ENCODE results near the gene ACAD8.

DNA sequence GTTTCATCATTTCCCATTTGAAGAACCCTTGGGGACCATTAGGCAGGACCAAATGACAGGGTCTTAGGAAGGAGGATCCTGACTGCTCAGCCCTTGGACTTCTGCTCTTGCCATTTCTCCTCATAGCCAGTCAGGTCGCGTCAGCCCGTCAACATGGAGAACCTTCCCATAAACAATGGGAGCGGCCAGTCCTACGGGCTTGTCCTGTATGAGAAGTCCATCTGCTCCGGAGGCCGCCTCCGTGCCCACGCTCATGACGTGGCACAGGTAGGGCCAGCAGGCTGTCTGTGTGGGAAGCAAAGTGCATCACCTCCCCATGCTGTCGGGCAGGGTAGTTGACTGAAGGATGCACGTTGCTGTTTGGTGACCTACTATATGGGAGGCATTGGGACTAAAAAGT is 58.9 kb downstream of the ACAD8 start:
- no peak for TF ChIP-seq POLR2A (IDR thresholded peaks at IDR 0.05; ENCODE audit: low read depth, low read length)
- TF ChIP-seq POLR2AphosphoS5 (IDR thresholded peaks at IDR 0.05; ENCODE audit: low read depth, low read length) = no peak
